ENCODE measurements around the gene RAB28. TPM values are rescaled to one million over a fixed set of nuclear protein-coding genes. Genes with fewer than 3 reads are reported as not detected.

Gene RAB28
- polyA plus RNA-seq, 10 donors: 14.9 to 22.1 (median 18.8) TPM

GRCh38 chr4:13322681-13323101, 161.4 kb downstream of the RAB28 start:
- DNase-seq: peak in 1 of 3 donors; percentile 54

Other genes with a start within 250 kb of the RAB28 start
- under 1 TPM in 8 of 10 donors, not detected in 2; 0.07 to 0.24 (median 0.15) TPM for gene NKX3-2, start 60.2 kb upstream of the RAB28 start, polyA plus RNA-seq (ENCODE audit: insufficient read length in 10 of 10)
- gene BOD1L1, start 143.4 kb upstream of the RAB28 start, polyA plus RNA-seq (ENCODE audit: insufficient read length in 10 of 10): 10 to 100 TPM; 27.8 to 43.2 (median 35.0) TPM

Measured in muscle of back (tissue), 11 donors.